Measurements from ENCODE around the gene IQUB.
"Not testable (repeated sequence)": the region's sequence is repeated elsewhere in the genome, so short reads cannot be mapped to it uniquely, and the experiment has no call there.

IQUB gene

DNA sequence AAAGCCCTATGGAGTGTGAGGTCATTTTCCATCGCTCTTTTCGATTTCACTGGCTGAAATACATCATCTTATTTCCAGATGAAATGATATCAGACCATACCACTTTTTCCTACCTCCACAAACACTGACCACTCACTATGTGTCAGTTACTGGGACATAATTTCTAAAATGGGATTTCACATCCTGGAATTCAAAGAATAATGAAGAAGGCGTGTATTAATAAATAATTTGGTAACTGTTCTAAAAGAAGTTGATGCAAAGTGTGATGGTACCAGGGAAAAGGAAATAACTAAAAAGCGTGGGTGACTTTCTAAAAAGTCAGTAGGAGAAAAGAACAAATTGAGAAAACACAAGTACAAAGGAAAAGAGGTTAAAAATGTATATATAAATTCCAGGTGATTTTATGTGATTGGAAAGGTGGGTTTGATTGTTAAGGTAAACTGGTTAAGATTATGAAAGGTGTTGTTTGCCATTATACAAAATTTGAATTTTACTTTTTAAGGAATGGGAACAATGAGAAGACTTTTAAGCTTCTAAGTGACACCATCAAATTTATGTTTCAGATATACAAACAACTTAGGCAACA lies 24.0 kb upstream of the IQUB start:
- H3K4me3 ChIP-seq (replicated peaks in 1 of 2; ENCODE audit: low read depth in 2 of 2, low read length in 2 of 2) = peak overlapping the region; percentile 85 to 89
- TF ChIP-seq, protein P1, sequence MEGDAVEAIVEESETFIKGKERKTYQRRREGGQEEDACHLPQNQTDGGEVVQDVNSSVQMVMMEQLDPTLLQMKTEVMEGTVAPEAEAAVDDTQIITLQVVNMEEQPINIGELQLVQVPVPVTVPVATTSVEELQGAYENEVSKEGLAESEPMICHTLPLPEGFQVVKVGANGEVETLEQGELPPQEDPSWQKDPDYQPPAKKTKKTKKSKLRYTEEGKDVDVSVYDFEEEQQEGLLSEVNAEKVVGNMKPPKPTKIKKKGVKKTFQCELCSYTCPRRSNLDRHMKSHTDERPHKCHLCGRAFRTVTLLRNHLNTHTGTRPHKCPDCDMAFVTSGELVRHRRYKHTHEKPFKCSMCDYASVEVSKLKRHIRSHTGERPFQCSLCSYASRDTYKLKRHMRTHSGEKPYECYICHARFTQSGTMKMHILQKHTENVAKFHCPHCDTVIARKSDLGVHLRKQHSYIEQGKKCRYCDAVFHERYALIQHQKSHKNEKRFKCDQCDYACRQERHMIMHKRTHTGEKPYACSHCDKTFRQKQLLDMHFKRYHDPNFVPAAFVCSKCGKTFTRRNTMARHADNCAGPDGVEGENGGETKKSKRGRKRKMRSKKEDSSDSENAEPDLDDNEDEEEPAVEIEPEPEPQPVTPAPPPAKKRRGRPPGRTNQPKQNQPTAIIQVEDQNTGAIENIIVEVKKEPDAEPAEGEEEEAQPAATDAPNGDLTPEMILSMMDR (IDR thresholded peaks at IDR 0.05; ENCODE audit: low read depth, low read length) = no peak
- no peak for DNase-seq (ENCODE audit: low read depth in 2 of 2)

DNA sequence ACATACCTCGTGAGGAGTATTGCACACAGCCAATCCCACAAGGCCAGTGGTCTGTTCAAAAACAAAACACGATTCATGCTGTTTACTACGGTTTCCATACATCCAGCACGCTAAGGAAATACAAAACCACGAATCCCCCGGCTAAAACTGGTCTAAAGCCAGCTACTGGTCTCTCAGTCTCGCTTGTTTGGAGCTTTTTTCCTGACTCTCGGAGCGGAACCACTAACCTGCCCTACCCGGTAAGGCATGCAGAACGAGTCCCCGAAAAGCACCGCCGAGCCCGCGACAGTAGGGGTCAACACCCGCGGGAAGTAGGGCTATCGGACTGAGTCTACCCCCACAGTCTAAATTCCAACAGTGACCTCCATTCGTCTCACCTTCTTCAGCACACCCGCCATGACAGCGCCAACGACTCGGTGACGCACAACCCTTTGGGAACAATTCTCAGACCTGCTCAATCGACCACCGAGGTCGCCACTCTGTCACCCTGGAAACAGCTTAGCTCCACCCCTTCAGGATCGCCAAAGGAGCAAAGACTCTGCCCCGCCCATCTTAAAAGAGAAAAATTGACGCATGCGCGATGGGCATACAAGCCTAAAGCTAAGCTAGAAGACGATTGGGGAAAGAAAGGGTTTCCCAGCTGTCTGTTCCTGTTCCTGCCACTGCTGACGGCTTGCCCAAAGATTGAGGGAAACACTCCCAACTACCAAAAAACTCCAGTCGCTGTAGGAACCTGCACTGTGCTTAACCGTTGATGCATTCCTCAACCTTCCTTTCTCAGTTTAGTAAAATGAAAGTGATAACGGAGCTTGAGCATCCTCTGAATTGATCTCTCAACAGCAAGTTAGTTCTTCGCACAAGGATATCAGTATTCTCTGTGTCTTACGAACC lies 23.2 kb upstream of the IQUB start, which contains the start of gene NDUFA5:
NDUFA5 (minus strand) TSS at position 421 of the 891 bp plus-strand sequence; CDS start at position 398, 23 bp downstream.
- TF ChIP-seq, protein P1 (IDR thresholded peaks at IDR 0.05; ENCODE audit: low read depth, low read length) = no peak
- peak; percentile 100 for DNase-seq (ENCODE audit: low read depth in 2 of 2)
- H3K4me3 ChIP-seq (replicated peaks in 1 of 2; ENCODE audit: low read depth in 2 of 2, low read length in 2 of 2) = peak within 1 kb of the TSS; percentile 85 to 89

- peak overlapping the region; percentile 85 to 89 for H3K4me3 ChIP-seq (replicated peaks in 1 of 2; ENCODE audit: low read depth in 2 of 2, low read length in 2 of 2)
- DNase-seq (ENCODE audit: low read depth in 2 of 2) = no peak
- TF ChIP-seq, protein P1 (IDR thresholded peaks at IDR 0.05; ENCODE audit: low read depth, low read length) = no peak
These were observed 22.6 kb upstream of the IQUB start for GRCh38 chr7:123557016-123557397.

DNA sequence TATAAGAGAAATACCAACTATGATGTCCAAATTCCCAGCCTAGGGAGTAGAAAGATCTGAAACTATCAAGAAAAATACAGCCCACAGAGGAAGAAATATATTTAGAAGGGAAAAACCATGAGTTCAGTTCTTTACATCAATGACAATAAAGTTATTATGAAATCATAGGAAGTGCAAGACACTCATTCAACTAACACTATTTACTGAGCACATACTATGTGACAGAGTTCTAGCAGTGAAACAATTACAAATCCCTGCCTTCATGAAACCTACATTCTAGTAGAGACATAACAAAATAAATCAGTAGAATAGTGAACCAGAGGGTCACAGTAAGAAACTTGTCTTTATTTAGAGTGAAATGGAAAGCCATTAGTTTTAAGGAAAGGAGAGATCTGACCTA lies 21.1 kb upstream of the IQUB start:
- TF ChIP-seq, protein P1 (IDR thresholded peaks at IDR 0.05; ENCODE audit: low read depth, low read length) = no peak
- H3K4me3 ChIP-seq (replicated peaks in 1 of 2; ENCODE audit: low read depth in 2 of 2, low read length in 2 of 2) = no peak overlapping the region
- no peak for DNase-seq (ENCODE audit: low read depth in 2 of 2)

GRCh38 chr7:123553159-123553558 lies 18.8 kb upstream of the IQUB start:
- no peak overlapping the region for H3K4me3 ChIP-seq (replicated peaks in 1 of 2; ENCODE audit: low read depth in 2 of 2, low read length in 2 of 2)
- TF ChIP-seq, protein P1 (IDR thresholded peaks at IDR 0.05; ENCODE audit: low read depth, low read length) = no peak
- no peak for DNase-seq (ENCODE audit: low read depth in 2 of 2)

DNA sequence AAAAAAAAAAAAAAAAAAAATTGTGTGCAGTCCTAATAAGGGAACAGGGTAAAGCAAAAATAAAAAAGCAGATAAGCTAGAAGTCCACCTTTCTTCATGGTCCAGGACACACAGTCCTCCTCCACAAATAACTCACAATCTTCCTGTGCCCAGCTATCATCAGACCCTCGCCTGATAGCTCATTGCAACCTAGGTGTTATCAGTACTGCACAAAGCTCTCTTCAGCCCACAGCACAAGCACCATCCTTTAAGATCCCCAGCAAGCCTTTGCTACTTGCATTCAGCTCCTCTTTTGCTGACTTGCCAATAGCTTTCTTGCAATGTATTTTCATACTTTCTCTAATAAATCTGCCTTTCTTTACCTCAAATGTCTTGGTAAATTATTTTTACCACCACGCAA lies 18.2 kb upstream of the IQUB start:
- DNase-seq (ENCODE audit: low read depth in 2 of 2) = no peak
- TF ChIP-seq, protein P1 (IDR thresholded peaks at IDR 0.05; ENCODE audit: low read depth, low read length) = no peak
- no peak overlapping the region for H3K4me3 ChIP-seq (replicated peaks in 1 of 2; ENCODE audit: low read depth in 2 of 2, low read length in 2 of 2)

- not testable (repeated sequence) for H3K4me3 ChIP-seq (replicated peaks in 1 of 2; ENCODE audit: low read depth in 2 of 2, low read length in 2 of 2); DNase-seq (ENCODE audit: low read depth in 2 of 2)
These were observed 17.7 kb upstream of the IQUB start for GRCh38 chr7:123552134-123552533.

All from cardiac fibroblast (primary cell).